ENCODE results near the gene GDI1.
A peak's percentile ranks its signal among the peaks of the same experiment; 100 is the strongest.
"Not testable (repeated sequence)": the region's sequence is repeated elsewhere in the genome, so short reads cannot be mapped to it uniquely, and the experiment has no call there.

The GDI1 gene

DNA sequence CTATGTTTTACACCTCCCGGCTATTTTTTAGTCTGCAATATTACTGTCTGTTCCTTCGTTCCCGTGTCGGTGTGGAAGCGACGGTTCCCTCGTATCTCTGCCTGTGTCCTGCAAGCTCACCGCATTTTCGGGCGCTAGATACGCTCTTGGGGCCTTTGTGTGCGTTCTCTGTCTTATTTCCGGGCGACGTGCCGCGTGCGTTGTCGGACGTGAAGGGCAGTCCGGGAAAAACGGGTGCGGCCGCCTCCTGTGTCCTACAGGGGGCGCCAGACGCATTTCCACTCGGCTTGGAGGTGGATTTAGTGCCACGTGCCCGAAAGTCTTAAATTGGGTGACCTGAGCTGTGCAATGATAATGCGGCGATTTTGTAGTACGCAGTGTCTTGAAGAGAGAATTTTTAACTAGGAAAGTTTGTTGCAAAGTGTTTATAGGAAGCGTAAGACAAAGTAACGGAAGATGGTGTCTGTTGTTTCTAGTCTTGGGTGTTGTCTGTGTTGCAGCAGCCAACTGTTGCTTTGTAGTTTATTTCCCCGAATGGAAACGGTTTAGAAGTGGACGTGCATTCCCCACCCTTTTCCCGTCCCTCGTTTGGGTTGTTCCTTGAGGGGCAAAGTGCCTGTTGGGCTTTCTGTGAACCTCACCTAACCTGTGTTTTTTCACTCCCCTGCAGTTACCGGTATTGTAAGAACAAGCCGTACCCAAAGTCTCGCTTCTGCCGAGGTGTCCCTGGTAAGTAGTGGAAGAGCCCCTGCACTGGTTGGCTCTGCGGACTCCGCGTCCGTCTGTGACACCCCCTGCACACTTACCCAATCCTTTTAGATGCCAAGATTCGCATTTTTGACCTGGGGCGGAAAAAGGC is 38.1 kb upstream of the GDI1 start:
- TF ChIP-seq, protein P1, sequence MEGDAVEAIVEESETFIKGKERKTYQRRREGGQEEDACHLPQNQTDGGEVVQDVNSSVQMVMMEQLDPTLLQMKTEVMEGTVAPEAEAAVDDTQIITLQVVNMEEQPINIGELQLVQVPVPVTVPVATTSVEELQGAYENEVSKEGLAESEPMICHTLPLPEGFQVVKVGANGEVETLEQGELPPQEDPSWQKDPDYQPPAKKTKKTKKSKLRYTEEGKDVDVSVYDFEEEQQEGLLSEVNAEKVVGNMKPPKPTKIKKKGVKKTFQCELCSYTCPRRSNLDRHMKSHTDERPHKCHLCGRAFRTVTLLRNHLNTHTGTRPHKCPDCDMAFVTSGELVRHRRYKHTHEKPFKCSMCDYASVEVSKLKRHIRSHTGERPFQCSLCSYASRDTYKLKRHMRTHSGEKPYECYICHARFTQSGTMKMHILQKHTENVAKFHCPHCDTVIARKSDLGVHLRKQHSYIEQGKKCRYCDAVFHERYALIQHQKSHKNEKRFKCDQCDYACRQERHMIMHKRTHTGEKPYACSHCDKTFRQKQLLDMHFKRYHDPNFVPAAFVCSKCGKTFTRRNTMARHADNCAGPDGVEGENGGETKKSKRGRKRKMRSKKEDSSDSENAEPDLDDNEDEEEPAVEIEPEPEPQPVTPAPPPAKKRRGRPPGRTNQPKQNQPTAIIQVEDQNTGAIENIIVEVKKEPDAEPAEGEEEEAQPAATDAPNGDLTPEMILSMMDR (IDR thresholded peaks at IDR 0.05; ENCODE audit: insufficient read depth, low read depth, low read length, missing control alignments) = peak; percentile 68
- peak; percentile 91 for DNase-seq (ENCODE audit: low read depth)

DNA sequence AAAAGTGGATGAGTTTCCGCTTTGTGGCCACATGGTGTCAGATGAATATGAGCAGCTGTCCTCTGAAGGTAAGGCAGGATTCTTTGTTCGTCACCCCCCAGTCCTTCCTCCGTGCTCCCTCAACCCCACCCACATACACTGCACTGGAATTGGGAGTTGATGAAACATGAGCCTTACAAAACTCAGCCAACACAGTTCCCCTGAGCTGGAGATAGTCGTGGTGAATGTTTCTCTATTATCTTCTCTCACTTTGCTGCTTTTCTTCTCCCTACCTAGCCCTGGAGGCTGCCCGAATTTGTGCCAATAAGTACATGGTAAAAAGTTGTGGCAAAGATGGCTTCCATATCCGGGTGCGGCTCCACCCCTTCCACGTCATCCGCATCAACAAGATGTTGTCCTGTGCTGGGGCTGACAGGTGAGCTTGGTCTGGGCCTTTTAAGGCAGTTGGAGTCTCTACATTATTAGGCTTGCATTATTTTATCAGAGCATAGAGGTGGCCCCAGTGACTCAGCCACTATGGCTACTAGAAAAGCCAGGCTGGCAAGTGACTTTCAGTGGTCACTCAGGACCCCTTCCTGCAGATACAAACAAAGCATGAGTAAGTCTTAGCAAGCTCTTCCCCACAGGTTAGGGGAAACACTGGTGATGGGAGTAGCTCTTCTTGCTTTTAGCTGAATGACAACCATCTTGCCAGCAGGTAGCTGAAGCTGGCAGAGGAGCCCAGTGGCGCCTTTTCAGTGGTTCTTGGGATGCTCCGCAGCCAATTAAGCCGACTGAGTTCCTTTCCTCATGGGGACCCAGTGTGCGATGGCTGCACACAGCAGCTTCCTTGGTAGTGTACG is 37.2 kb upstream of the GDI1 start:
- peak; percentile 22 for DNase-seq (ENCODE audit: low read depth)
- H3K4me3 ChIP-seq (ENCODE audit: low read depth, low read length) = peak overlapping the region; percentile 78
- TF ChIP-seq, protein P1 (IDR thresholded peaks at IDR 0.05; ENCODE audit: insufficient read depth, low read depth, low read length, missing control alignments) = no peak

More for the DNA sequence above, 38.1 kb upstream of the GDI1 start:
- peak overlapping the region; percentile 78 for H3K4me3 ChIP-seq (ENCODE audit: low read depth, low read length)

DNA sequence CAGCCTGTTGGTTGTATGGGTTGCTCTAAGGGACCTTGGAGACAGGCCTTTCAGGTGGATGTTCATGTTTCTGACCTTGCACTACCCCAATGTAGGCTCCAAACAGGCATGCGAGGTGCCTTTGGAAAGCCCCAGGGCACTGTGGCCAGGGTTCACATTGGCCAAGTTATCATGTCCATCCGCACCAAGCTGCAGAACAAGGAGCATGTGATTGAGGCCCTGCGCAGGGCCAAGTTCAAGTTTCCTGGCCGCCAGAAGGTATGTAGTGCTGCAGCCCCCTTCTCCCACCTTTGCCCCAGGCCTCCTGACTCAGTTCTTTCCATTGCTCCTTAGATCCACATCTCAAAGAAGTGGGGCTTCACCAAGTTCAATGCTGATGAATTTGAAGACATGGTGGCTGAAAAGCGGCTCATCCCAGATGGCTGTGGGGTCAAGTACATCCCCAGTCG is 36.6 kb upstream of the GDI1 start:
- H3K4me3 ChIP-seq (ENCODE audit: low read depth, low read length) = peak overlapping the region; percentile 78
- not testable (repeated sequence) for DNase-seq (ENCODE audit: low read depth)

DNA sequence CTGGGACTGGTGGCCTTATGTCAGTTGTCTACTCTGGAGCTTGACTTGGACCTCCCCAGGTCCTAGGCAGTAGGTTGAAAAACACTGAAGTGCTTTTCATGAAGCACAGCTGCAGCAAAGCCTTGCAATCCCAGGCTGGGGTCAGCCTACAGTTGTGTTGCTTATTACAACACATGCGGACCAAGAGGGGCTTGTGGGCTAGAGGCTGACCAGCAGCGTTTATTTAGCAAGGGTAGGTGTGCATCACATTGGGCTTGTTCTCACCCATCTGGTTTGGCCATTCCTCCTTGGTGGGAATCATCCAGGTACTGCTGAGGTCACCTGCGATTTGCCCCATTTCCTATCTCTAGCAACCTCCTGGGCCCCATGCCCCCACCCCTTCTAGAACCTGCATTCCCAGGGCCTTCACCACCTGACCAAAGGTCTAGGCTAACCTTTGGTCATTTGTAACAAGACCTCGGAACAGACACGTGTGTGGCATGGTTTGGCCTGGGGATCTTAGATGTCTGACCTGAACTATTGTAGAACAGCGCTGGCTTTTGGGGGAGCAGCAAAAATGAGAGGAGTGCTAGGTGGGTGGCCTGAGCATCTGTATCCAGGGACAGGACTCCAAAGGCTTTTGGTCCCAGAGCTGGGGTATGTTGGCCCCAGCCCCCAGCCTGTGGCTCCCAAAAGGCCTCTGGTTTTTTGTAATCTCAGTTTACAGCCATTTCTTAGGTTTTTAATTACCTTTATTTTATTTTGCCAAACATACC is 35.7 kb upstream of the GDI1 start:
- DNase-seq (ENCODE audit: low read depth) = peak; percentile 68
- TF ChIP-seq, protein P1 (IDR thresholded peaks at IDR 0.05; ENCODE audit: insufficient read depth, low read depth, low read length, missing control alignments) = no peak
- H3K4me3 ChIP-seq (ENCODE audit: low read depth, low read length) = no peak overlapping the region

DNA sequence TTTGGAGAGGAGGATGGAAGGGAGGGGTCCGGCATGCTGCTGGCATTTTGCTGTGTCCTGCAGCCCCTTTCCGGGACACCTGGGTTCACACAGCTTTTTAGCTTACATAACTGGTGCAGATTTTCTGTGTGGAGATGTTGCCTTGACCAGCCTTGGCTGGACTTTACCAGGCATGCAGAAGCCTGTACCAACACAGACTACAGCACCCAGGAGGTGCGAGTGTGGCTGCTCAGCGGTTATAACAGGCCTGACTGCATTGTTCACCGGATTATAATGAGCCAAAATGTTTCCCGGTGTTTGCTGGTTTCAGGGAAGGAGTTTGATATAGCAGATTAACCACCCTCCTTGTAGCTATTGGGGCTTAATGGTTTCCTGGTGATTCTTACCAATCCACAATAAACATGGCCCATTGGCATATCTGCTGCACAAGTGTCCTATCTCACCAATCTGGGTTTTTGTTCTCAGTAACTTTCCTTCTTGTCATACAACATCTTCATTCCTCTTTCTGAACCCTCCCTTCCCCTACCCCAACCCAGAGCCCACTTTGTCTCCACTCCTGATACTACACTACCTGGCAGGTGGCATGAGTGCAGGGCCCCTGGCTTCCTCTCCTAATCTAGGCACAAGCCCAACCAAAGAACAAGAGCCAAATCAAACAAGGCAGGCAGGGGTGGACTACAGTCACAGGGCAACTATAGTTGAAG is 34.9 kb upstream of the GDI1 start:
- H3K4me3 ChIP-seq (ENCODE audit: low read depth, low read length) = no peak overlapping the region
- TF ChIP-seq, protein P1 (IDR thresholded peaks at IDR 0.05; ENCODE audit: insufficient read depth, low read depth, low read length, missing control alignments) = no peak
- peak; percentile 42 for DNase-seq (ENCODE audit: low read depth)

DNA sequence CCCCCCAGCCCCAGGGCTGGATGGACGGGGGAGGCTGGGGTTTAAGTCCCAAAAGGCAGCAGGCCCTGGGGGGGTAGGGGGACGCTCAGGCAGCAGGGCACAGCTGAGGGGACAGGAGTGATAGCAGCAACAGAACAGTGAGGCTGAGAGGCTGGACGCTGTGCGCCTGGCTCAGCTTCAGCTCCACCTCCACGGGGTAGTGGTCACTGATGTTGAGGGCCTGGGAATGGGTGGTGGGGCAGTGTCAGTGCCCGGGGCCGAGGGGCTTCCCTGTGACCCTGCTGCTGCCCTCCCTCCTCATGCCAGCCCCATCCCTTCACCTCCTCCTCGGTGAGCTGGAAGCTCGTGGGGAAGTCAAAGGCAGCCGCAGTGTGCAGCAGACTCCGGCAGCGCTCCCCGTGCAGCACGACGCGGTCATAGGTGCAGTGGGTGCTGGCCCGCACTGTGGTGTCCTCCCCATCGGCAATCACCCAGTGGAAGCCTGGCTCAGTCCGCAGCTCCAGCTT is 34.3 kb upstream of the GDI1 start:
- no peak overlapping the region for H3K4me3 ChIP-seq (ENCODE audit: low read depth, low read length)
- TF ChIP-seq, protein P1 (IDR thresholded peaks at IDR 0.05; ENCODE audit: insufficient read depth, low read depth, low read length, missing control alignments) = no peak
- DNase-seq (ENCODE audit: low read depth) = no peak

Measured in GM12865 (cell line).